CD4-positive, alpha-beta T cell treated with Interleukin-4 for 4 hours (primary cell): ENCODE measurements around the gene TMEM35B.
"Not testable (repeated sequence)": the region's sequence is repeated elsewhere in the genome, so short reads cannot be mapped to it uniquely, and the experiment has no call there.

Experiments used
- DNase-seq: peaks from one replicate; pipeline ENCODE4 v3.0.0-alpha.2; 2020

Gene TMEM35B

GRCh38 chr1:34984793-34985608, at the start of gene TMEM35B:
Gene TMEM35B (minus strand): TSS chr1:34985347. CDS start chr1:34985305, 42 bp downstream.
- peak; percentile 72 for DNase-seq

GRCh38 chr1:35033346-35033745, 48.2 kb upstream of the TMEM35B start:
- no peak for DNase-seq

- no peak for DNase-seq
These were observed 47.2 kb upstream of the TMEM35B start for GRCh38 chr1:35032384-35032739.

- peak; percentile 49 for DNase-seq
These were observed 45.8 kb upstream of the TMEM35B start for GRCh38 chr1:35030756-35031446.

- no peak for DNase-seq
These were observed 45.2 kb upstream of the TMEM35B start for GRCh38 chr1:35030338-35030737.

- no peak for DNase-seq
These were observed 44.6 kb upstream of the TMEM35B start for GRCh38 chr1:35029761-35030160.

- no peak for DNase-seq
These were observed 31.3 kb upstream of the TMEM35B start for GRCh38 chr1:35016406-35016805.

- DNase-seq: no peak
These were observed 29.3 kb upstream of the TMEM35B start for GRCh38 chr1:35014486-35014885.

- no peak for DNase-seq
These were observed 20.6 kb upstream of the TMEM35B start for GRCh38 chr1:35005711-35006110.

- DNase-seq: no peak
These were observed 16.6 kb upstream of the TMEM35B start for GRCh38 chr1:35001743-35002142.

GRCh38 chr1:34994878-34995277, 9.7 kb upstream of the TMEM35B start:
- DNase-seq: no peak

- no peak for DNase-seq
These were observed 3.4 kb upstream of the TMEM35B start for GRCh38 chr1:34988581-34988980.

- no peak for DNase-seq
These were observed 3.0 kb upstream of the TMEM35B start for GRCh38 chr1:34988147-34988546.

- no peak for DNase-seq
These were observed 1.9 kb upstream of the TMEM35B start for GRCh38 chr1:34987018-34987417.

- not testable (repeated sequence) for DNase-seq
These were observed 410 bp upstream of the TMEM35B start for GRCh38 chr1:34985609-34985904.

- no peak for DNase-seq
These were observed 733 bp downstream of the TMEM35B start for GRCh38 chr1:34984435-34984792.

- no peak for DNase-seq
These were observed 1.3 kb downstream of the TMEM35B start for GRCh38 chr1:34983700-34984355.

GRCh38 chr1:34982820-34983376, 2.2 kb downstream of the TMEM35B start:
- DNase-seq: no peak

- DNase-seq: no peak
These were observed 4.4 kb downstream of the TMEM35B start for GRCh38 chr1:34980715-34981114.

GRCh38 chr1:34978921-34979320, 6.2 kb downstream of the TMEM35B start:
- DNase-seq: no peak

- no peak for DNase-seq
These were observed 7.3 kb downstream of the TMEM35B start for GRCh38 chr1:34977858-34978257.

GRCh38 chr1:34977210-34977471, 8.0 kb downstream of the TMEM35B start:
- no peak for DNase-seq

- no peak for DNase-seq
These were observed 8.6 kb downstream of the TMEM35B start for GRCh38 chr1:34976384-34977209.
